IMR-90 (cell line): Measurements from ENCODE around the gene PTPRF. TPM values are rescaled to one million over a fixed set of nuclear protein-coding genes. Genes with fewer than 3 reads are reported as not detected.
A peak's percentile ranks its signal among the peaks of the same experiment; 100 is the strongest.

ENCODE experiments used
- ATAC-seq: fragments of 200-7000 bp; cut with Tn5 transposase; 2 replicates; pipeline ENCODE4 v1.9.1; 2020; ENCODE audit warnings: low read depth, mild to moderate bottlenecking, moderate library complexity
- BruUV-seq: library from RNA; stranded (reverse); fragments of 400-500 nt; replicated peaks from 2 replicates; lab custom pipeline; 2021; lab: Mats Ljungman, UMichigan
- CTCF ChIA-PET: fragments of 300-600 bp; formaldehyde crosslinking; extraction: SDS; loops from one replicate; lab custom pipeline; 2021; ENCODE audit warnings: antibody characterized with exemption; lab: Yijun Ruan, JAX
- POLR2A ChIA-PET: fragments of 300-600 bp; sonication (Branson Sonifier 250); formaldehyde crosslinking; loops from one replicate; lab custom pipeline; 2022; ENCODE audit warnings: antibody characterized with exemption; ENCODE audit not compliant: unreplicated experiment; lab: Charles Lee
- DNase-seq: peaks from one replicate; pipeline ENCODE4 v3.0.0; 2013
- H2AFZ ChIP-seq: replicated peaks from 2 replicates; pipeline ENCODE3; 2013; ENCODE audit warnings: low read length, mild to moderate bottlenecking; ENCODE audit not compliant: poor library complexity
- H2AK5ac ChIP-seq: 2 replicates; pipeline ENCODE4 v1.6.1; 2013; ENCODE audit warnings: low read depth, low read length, inconsistent platforms
- H2AK9ac ChIP-seq: replicated peaks from 2 replicates; pipeline ENCODE3; 2013; ENCODE audit warnings: mild to moderate bottlenecking, low read depth, low read length, moderate library complexity; ENCODE audit not compliant: poor library complexity
- H2BK120ac ChIP-seq: 2 replicates; pipeline ENCODE4 v1.6.1; 2013; ENCODE audit warnings: low read depth, low read length, inconsistent platforms
- H2BK15ac ChIP-seq: 3 replicates; pipeline ENCODE4 v1.6.1; 2013; ENCODE audit warnings: low read depth, low read length, inconsistent platforms
- H2BK20ac ChIP-seq: 2 replicates; pipeline ENCODE4 v1.6.1; 2013; ENCODE audit warnings: low read depth, mild to moderate bottlenecking, inconsistent platforms, low read length, moderate library complexity
- H2BK5ac ChIP-seq: 2 replicates; pipeline ENCODE4 v1.6.1; 2013; ENCODE audit warnings: mild to moderate bottlenecking, low read depth, low read length, inconsistent platforms; ENCODE audit not compliant: poor library complexity, severe bottlenecking
- H3K14ac ChIP-seq: replicated peaks from 2 replicates; pipeline ENCODE4 v1.6.1; 2013; ENCODE audit warnings: low read depth, low read length, inconsistent platforms
- H3K18ac ChIP-seq: 2 replicates; pipeline ENCODE4 v1.6.1; 2013; ENCODE audit warnings: low read depth, low read length, control low read depth
- H3K23ac ChIP-seq: 2 replicates; pipeline ENCODE4 v1.6.1; 2013; ENCODE audit warnings: low read depth, low read length, inconsistent platforms
- H3K27ac ChIP-seq: 2 replicates; pipeline ENCODE4 v1.5.1; 2013; ENCODE audit warnings: mild to moderate bottlenecking, control low read depth, low read length; ENCODE audit not compliant: insufficient read depth
- H3K27me3 ChIP-seq: 2 replicates; pipeline ENCODE4 v1.6.1; 2013; ENCODE audit warnings: low read length; ENCODE audit not compliant: control insufficient read depth, insufficient read depth
- H3K36me3 ChIP-seq: 2 replicates; pipeline ENCODE4 v1.6.1; 2013; ENCODE audit warnings: low read length, mixed read lengths; ENCODE audit not compliant: control insufficient read depth, insufficient read depth
- H3K4ac ChIP-seq: 2 replicates; pipeline ENCODE4 v1.6.1; 2013; ENCODE audit warnings: low read depth, low read length, inconsistent platforms
- H3K4me1 ChIP-seq: 2 replicates; pipeline ENCODE4 v1.6.1; 2013; ENCODE audit warnings: low read length, mixed read lengths; ENCODE audit not compliant: control insufficient read depth, insufficient read depth
- H3K4me2 ChIP-seq: 2 replicates; pipeline ENCODE4 v1.6.1; 2013; ENCODE audit warnings: low read depth, mild to moderate bottlenecking, control low read depth, low read length, moderate library complexity
- H3K4me3 ChIP-seq: 2 replicates; pipeline ENCODE4 v1.5.1; 2013; ENCODE audit warnings: low read depth, mild to moderate bottlenecking, control low read depth, low read length, moderate library complexity; ENCODE audit not compliant: insufficient read depth
- H3K56ac ChIP-seq: 2 replicates; pipeline ENCODE4 v1.6.1; 2013; ENCODE audit warnings: low read length, inconsistent platforms; ENCODE audit not compliant: insufficient read depth; ENCODE audit errors: extremely low read depth
- H3K79me1 ChIP-seq, 2 experiments: 2 replicates each; pipeline ENCODE4 v1.6.1; 2013; ENCODE audit warnings: low read length in 2 of 2, inconsistent platforms in 1 of 2, low read depth in 1 of 2
- H3K9ac ChIP-seq: 2 replicates; pipeline ENCODE4 v1.6.1; 2013; ENCODE audit warnings: low read depth, low read length, control low read depth
- H3K9me1 ChIP-seq: 2 replicates; pipeline ENCODE4 v1.6.1; 2013; ENCODE audit warnings: low read length, inconsistent platforms; ENCODE audit not compliant: insufficient read depth
- H3K9me3 ChIP-seq: 2 replicates; pipeline ENCODE4 v1.6.1; 2013; ENCODE audit warnings: low read length; ENCODE audit not compliant: control insufficient read depth, insufficient read depth
- H4K20me1 ChIP-seq: 2 replicates; pipeline ENCODE4 v1.6.1; 2013; ENCODE audit warnings: low read length, inconsistent platforms; ENCODE audit not compliant: insufficient read depth
- H4K5ac ChIP-seq: 2 replicates; pipeline ENCODE4 v1.6.1; 2013; ENCODE audit warnings: mild to moderate bottlenecking, low read depth, low read length, control low read depth
- H4K8ac ChIP-seq, 2 experiments: 2 replicates each; pipeline ENCODE4 v1.6.1; 2013; ENCODE audit warnings: low read depth in 2 of 2, low read length in 2 of 2, control low read depth in 1 of 2, inconsistent platforms in 1 of 2
- H4K91ac ChIP-seq: 2 replicates; pipeline ENCODE4 v1.6.1; 2013; ENCODE audit warnings: low read depth, low read length, inconsistent platforms; ENCODE audit not compliant: insufficient read depth
- BHLHE40 ChIP-seq: fragments of 150-350 bp; IDR thresholded peaks from 2 replicates; pipeline ENCODE4 v1.6.1; 2016; ENCODE audit warnings: mild to moderate bottlenecking, low read depth, low read length
- CEBPB ChIP-seq: IDR thresholded peaks from 2 replicates; pipeline ENCODE4 v1.6.1; 2012; ENCODE audit warnings: low read depth, low read length, improper control_type of control experiment
- CTCF ChIP-seq: conservative IDR thresholded peaks from 2 replicates; pipeline ENCODE4 v1.5.1; 2012; ENCODE audit warnings: mild to moderate bottlenecking, low read depth, low read length, improper control_type of control experiment
- ELK1 ChIP-seq: fragments of 150-350 bp; IDR thresholded peaks from 2 replicates; pipeline ENCODE4 v1.6.1; 2016; ENCODE audit warnings: low read depth, mild to moderate bottlenecking, low read length, moderate library complexity, borderline replicate concordance
- FOS ChIP-seq: fragments of 150-350 bp; IDR thresholded peaks from 2 replicates; pipeline ENCODE4 v1.6.1; 2016; ENCODE audit warnings: low read depth, low read length
- MAFK ChIP-seq: IDR thresholded peaks from 2 replicates; pipeline ENCODE4 v1.6.1; 2012; ENCODE audit warnings: low read depth, low read length, improper control_type of control experiment
- MAZ ChIP-seq: IDR thresholded peaks from 2 replicates; pipeline ENCODE4 v1.6.1; 2012; ENCODE audit warnings: low read depth, mild to moderate bottlenecking, low read length, improper control_type of control experiment, moderate library complexity, borderline replicate concordance
- MXI1 ChIP-seq: IDR thresholded peaks from 2 replicates; pipeline ENCODE4 v1.6.1; 2012; ENCODE audit warnings: low read depth, mild to moderate bottlenecking, low read length, moderate library complexity, borderline replicate concordance
- NFE2L2 ChIP-seq: fragments of 150-350 bp; IDR thresholded peaks from 2 replicates; pipeline ENCODE4 v1.6.1; 2016; ENCODE audit warnings: low read depth, mild to moderate bottlenecking, low read length
- POLR2A ChIP-seq: IDR thresholded peaks from 2 replicates; pipeline ENCODE4 v1.6.1; 2012; ENCODE audit warnings: mild to moderate bottlenecking, low read depth, low read length
- RAD21 ChIP-seq: IDR thresholded peaks from 2 replicates; pipeline ENCODE4 v1.6.1; 2012; ENCODE audit warnings: low read length, improper control_type of control experiment
- RCOR1 ChIP-seq: IDR thresholded peaks from 2 replicates; pipeline ENCODE4 v1.6.1; 2012; ENCODE audit warnings: mild to moderate bottlenecking, low read length, improper control_type of control experiment; ENCODE audit not compliant: insufficient replicate concordance
- RFX5 ChIP-seq: IDR thresholded peaks from 2 replicates; pipeline ENCODE4 v1.8.0; 2012; ENCODE audit warnings: low read depth, mild to moderate bottlenecking, low read length, moderate library complexity
- SMC3 ChIP-seq: fragments of 150-350 bp; IDR thresholded peaks from 2 replicates; pipeline ENCODE4 v1.6.1; 2016; ENCODE audit warnings: low read depth, mild to moderate bottlenecking, antibody characterized with exemption, low read length, moderate library complexity
- USF2 ChIP-seq: fragments of 150-350 bp; IDR thresholded peaks from 2 replicates; pipeline ENCODE4 v1.6.1; 2017; ENCODE audit warnings: mild to moderate bottlenecking, antibody characterized with exemption, low read length, low read depth
- WGBS, 2 experiments: methylation state at CpG; one replicate each; pipeline versions ENCODE4 v1.1.5 to v1.1.7; 2013; ENCODE audit warnings: missing lambda C conversion rate in 2 of 2; ENCODE audit not compliant: insufficient read length in 1 of 2; ENCODE audit errors: extremely low coverage in 2 of 2; 5-methylcytosine and 5-hydroxymethylcytosine counted together
- dilution Hi-C: fragments of 300-500 bp; cut with HindIII; formaldehyde crosslinking; loops from one replicate; pipeline ENCODE4 v1.14.3; 2018; ENCODE audit warnings: low sequenced_read_pairs; ENCODE audit not compliant: unreplicated experiment
- in situ Hi-C: fragments of 300-500 bp; cut with MboI; formaldehyde crosslinking; loops from 3 replicates; pipeline ENCODE4 v1.14.3; 2019; ENCODE audit warnings: low sequenced_read_pairs, inconsistent platforms, mixed read lengths
- intact Hi-C: fragments of 100-400 bp; cut with micrococcal nuclease; formaldehyde crosslinking; loops from 2 replicates; pipeline ENCODE4 v1.10.0; 2022
- polyA plus RNA-seq, 3 experiments: library from polyadenylated mRNA; depleted of rRNA; stranded (reverse); fragments of >200 nt; gene quantifications; 2 replicates each; pipeline ENCODE4 v1.2.3, GENCODE V29; 2012; ENCODE audit warnings: low replicate concordance in 1 of 3
- total RNA-seq: library from RNA; depleted of rRNA; stranded (reverse); fragments of >200 nt; gene quantifications from 2 replicates; pipeline ENCODE4 v1.2.3, GENCODE V29; 2012

The PTPRF gene
- total and polyA plus RNA-seq, 2 of the 4 experiments (the other 2 are of a cell fraction): 25.8 to 92.3 TPM

GRCh38 chr1:43521756-43522155, 8.9 kb upstream of the PTPRF start:
- DNase-seq: no peak
- Histone ChIP-seq H4K5ac (no peak overlapping the region), H2BK20ac (no peak overlapping the region), H3K23ac (no peak overlapping the region), H3K14ac (no peak overlapping the region), H3K4me3 (no peak overlapping the region), H2AK9ac (no peak overlapping the region), H3K9ac (no peak overlapping the region), H4K20me1 (no peaks in the 10 kb centered on the region), H3K18ac (no peak overlapping the region), H3K27ac (no peak overlapping the region), H3K4ac (no peak overlapping the region), H2BK5ac (no peak overlapping the region), H3K79me1 (no peaks in the 10 kb centered on the region), H2AFZ (no peak overlapping the region), H3K27me3 (no peaks in the 10 kb centered on the region), H3K36me3 (no peaks in the 10 kb centered on the region), H3K56ac (no peak overlapping the region), H2BK120ac (peak overlapping the region; percentile 22; the same call in 1 of the 2 replicates), H4K8ac (no peak overlapping the region), H4K91ac (no peak overlapping the region), H3K9me1 (peaks cover 4% of the 10 kb centered on the region), H3K4me2 (no peak overlapping the region), H2AK5ac (peak overlapping the region; percentile 38; the same call in 1 of the 2 replicates), H3K9me3 (no peaks in the 10 kb centered on the region), H3K4me1 (peaks cover 2% of the 10 kb centered on the region; the same call in 1 of the 2 replicates), H2BK15ac (no peak overlapping the region; the same call in 2 of the 3 replicates)
- POLR2A ChIA-PET: no interaction called here
- TF ChIP-seq POLR2A (no peak), MAZ (no peak), MXI1 (no peak), ELK1 (no peak), MAFK (no peak), CTCF (no peak), CEBPB (no peak), USF2 (no peak), BHLHE40 (no peak), RCOR1 (no peak), FOS (no peak), NFE2L2 (no peak), RAD21 (no peak), RFX5 (no peak), SMC3 (no peak)
- BruUV-seq: no TSS peak
- intact Hi-C loops (no loop called here), in situ Hi-C loops (no loop called here), dilution Hi-C loops (no loop called here)
- CTCF ChIA-PET: no interaction called here
- no peak for ATAC-seq
- no CpG with 5 or more reads among the region's 8 CpGs for WGBS, 2 experiments
